HG03039 (cell line): Measurements from ENCODE around the gene SBF2.

ENCODE experiments used
- ATAC-seq: cut with Tn5 transposase; IDR thresholded peaks from one replicate; pipeline ENCODE4 v1.9.1; 2021; ENCODE audit warnings: mild to moderate bottlenecking, moderate library complexity; ENCODE audit not compliant: unreplicated experiment

Gene SBF2

DNA sequence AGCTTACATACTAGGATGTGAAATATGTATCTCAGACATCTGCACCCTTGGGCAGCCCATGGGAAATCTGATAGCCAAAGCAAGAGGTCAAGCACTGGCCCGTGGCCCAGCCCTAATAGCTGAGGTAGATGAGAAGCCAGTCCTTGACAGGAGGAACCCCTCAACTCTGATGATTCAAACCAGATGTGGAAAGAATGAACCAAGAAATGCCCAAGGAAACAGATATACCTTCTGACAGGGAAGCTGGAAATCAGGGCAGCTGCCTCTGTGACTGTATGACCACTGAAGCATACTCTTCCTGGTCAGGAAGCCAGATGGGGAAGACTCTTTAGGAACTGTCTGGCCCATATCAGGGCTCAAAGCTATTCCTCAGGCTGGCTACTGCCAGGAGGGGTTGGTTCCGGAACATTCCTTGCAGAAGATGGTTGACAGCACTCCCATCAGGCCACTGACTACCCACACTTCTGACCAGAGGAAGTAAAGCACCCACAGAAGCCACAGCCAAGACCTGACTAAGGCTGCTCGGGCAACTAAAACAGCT is 506.0 kb downstream of the SBF2 start:
- ATAC-seq = no peak

DNA sequence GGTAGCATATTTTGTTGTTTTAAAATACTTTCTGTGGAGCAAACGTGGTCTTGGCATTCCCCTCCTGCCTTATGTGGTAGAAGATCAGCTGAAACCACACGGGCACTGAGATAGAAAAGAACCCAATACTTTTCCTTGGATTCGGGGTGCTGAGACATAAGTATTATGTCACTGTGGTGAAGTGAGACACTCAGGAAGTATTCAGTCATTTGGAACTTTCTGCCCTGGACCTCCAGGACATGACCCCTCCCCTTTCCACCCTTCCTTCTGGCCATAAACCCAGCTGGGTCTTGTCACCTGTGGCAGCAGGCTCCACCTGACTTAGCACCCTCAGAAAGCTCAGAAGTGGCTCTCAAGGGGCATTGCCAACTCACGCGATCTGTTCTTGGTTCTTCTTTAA is 506.8 kb downstream of the SBF2 start:
- ATAC-seq = no peak

DNA sequence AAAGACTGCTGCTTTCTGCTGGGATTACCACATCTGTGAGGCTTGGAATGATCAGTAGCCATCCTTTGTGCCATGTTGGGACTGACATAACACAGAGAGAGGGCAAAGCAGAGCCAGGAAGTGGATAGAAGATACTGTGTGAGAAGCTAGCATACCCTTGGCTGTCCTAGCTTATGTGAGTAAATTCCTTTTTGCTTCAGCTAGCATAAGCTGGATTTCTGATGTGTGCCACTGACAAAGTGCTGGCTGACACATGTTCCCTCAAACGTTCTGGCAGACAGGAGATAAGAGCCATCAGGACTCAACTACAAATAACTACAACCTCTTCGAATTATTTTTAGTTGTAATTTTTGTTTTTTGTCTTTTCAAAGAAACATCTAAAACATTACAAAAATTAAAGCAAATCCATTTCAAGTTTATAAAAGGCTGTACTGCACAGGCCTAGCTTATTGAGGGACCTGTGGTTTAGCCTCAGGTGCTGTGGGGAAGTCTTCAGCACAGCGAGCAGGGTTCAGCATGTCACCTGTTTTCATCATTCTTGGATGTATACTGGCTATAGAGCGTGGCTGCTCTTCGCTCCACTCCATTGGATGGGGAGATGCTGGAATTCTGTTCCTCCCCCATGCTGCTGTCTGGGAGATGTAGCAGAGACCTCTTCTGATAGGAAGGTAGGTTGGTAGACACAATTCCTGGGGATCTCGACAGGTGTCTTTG is 509.3 kb downstream of the SBF2 start:
- ATAC-seq = no peak

- no peak for ATAC-seq
Observed at GRCh38 chr11:9783986-9784385, 510.0 kb downstream of the SBF2 start.

DNA sequence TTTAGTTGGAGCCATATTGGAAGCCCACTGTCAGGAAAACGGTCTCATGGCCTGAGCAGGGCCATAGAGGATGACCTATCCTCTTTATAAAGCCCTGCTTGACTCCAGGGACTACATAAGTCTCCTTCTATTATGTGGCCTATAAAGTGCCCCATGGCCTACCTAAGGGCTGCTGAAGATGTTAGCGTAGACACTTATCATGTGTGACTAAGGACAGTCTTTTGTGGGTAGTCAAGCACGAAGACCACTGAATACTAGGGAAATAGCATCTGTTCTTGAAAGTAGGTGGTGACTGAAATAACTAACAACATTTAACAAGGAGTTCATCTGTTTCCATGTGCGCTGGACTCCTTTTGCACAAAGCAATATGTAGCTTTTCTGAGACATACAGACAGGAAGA is 513.1 kb downstream of the SBF2 start:
- no peak for ATAC-seq

DNA sequence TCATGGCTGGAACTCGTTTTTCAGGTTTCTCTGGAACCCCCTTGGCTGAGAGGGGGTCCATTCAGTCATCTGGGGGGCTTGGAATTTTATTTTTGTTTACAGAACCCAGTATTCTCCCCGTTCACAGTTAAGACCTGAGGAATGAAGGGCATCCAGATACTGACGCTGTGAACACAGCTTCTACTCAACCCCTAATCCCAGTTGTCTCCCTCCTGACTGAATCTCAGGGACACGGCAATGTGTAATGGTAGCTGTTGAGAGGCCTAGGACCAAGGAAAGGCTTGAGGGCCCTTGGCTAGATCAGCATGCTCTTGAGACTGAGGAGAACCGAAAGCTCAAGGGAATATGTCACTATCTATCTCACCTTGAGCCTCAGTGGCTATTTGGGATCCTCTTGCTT is 516.5 kb downstream of the SBF2 start:
- ATAC-seq = no peak

GRCh38 chr11:9777066-9777465 is 517.0 kb downstream of the SBF2 start:
- no peak for ATAC-seq

GRCh38 chr11:9776203-9776602 is 517.8 kb downstream of the SBF2 start:
- ATAC-seq = no peak

GRCh38 chr11:9775398-9775779 is 518.6 kb downstream of the SBF2 start:
- ATAC-seq = no peak

- ATAC-seq = no peak
Observed at GRCh38 chr11:9774591-9775397, 519.2 kb downstream of the SBF2 start.

- ATAC-seq = no peak
Observed at GRCh38 chr11:9774109-9774508, 519.9 kb downstream of the SBF2 start.

DNA sequence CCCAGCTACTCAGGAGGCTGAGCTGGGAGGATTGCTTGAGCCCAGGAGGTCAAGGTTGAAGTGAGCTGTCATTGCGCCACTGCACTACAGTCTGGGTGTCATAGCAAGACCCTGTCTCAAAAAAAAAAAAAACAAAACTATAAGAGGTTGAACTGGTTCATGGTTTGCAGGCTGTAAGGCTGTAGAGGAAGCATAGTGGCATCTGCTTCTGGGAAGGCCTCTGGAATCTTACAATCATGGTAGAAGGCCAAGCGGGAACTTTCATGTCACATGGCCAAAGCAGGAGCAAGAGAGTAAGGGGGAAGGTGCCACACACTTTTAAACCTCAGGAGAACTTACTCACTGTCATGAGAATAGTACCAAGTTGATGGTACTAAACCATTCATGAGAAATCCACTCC is 520.5 kb downstream of the SBF2 start:
- no peak for ATAC-seq

GRCh38 chr11:9772218-9772617 is 521.8 kb downstream of the SBF2 start:
- ATAC-seq = no peak

GRCh38 chr11:9771071-9771511 is 522.9 kb downstream of the SBF2 start:
- ATAC-seq = no peak

- no peak for ATAC-seq
Observed at GRCh38 chr11:9769621-9770020, 524.4 kb downstream of the SBF2 start.

GRCh38 chr11:9765320-9766101 is 528.5 kb downstream of the SBF2 start:
- ATAC-seq = no peak

DNA sequence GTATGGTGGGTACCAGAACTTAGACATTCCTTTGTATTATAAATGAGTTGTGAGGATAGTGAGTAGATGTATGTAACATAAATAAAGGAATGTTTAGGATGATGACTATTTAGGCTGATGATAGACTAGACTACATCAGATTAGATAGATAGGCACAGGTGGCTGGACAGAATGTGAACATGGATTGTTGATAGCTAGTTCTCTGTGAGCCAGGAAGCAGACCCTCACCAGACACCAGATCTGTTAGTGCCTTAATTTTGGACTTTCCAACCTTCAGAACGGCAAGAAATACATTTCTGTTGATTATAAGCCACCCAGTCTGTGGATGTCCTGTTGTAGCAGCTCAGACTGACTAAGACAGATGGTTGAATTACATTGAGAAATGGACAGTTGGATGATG is 530.7 kb downstream of the SBF2 start:
- no peak for ATAC-seq

DNA sequence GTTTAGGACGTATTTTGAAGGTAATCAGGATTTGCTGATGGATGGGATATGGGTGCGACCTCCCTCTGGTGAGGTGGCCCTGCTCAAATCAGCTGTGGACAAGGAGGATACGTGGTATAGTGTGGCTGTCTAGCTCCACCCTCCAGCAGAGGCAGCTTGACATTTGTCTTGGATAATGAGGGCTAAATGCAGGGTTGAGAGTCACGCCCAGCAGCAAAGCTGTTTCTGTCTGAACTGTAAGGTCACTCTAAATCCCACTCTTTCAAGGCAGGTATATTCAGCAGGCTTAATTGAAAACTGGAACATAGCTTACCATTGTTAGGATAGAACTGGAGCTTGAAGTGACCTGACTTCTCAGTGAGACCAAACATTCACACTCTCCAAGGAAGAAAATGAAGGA is 531.5 kb downstream of the SBF2 start:
- ATAC-seq = no peak

DNA sequence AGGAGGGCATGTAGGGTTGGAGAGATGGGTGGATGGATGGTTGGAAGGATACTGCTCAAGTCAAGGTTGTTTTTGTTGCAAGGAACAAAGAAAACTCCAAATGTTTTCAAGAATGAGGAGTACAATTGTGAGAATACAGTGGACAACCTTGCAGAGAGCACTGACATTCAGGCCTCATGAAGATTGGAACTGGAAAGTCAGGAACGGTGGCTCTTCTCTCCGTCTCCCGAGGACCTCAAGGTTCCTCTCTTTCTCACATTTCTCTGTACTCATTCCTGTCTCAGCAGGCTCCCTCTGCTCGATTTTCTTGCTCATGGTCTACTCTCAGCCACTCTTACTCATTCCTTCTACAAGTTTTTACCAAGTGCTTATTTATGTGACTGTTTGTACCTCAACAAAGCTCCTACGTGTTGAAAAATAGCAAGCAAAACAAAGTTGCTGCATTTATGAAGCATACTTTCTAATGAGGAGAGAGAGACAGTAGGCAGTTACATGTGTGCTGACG is 532.5 kb downstream of the SBF2 start:
- no peak for ATAC-seq

- no peak for ATAC-seq
Observed at GRCh38 chr11:9760193-9760575, 533.8 kb downstream of the SBF2 start.

DNA sequence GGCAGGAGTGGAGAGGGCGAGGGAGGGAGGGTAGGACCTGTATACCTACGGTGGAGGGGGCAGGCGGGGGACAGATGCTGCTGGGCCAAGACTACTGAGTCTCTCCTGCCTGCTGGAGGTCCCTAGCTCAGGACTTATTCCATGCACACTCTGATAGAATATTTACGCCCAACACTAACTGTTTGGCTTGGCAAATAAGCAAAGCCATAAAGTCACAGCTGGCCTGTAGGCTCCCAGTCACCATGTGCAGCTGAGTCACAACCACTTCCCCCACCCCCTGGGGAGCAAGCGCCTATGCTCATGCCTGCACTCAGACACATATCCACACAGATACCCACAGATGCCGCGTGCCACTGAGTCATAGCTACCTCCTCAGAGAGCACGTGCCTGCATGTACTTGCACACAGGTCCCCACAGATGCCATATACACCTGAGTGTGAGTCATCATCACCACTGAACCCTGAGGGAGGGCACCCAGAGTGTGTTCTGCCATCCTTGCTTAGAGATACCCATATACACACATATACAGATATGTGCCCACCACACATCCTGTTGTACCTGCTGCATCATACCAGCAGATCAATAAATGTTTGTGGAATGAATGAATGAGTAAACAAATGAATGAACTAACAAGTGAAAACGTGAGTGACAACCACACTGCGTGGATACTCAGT is 534.4 kb downstream of the SBF2 start:
- ATAC-seq = peak; percentile 36
